Posterior cingulate gyrus (tissue), 11 donors: Measurements from ENCODE around the gene NPAS3.

Experiments used
- DNase-seq, 10 donors: peaks; one replicate each; pipeline versions ENCODE4 v3.0.0 to v3.0.0-alpha.2; 2020 to 2021; ENCODE audit warnings: mixed read lengths in 3 of 10
- intact Hi-C: fragments of 100-400 bp; cut with DNase I; formaldehyde crosslinking; loops from one replicate; pipeline ENCODE4 v1.15.1; 2023

The NPAS3 gene

DNA sequence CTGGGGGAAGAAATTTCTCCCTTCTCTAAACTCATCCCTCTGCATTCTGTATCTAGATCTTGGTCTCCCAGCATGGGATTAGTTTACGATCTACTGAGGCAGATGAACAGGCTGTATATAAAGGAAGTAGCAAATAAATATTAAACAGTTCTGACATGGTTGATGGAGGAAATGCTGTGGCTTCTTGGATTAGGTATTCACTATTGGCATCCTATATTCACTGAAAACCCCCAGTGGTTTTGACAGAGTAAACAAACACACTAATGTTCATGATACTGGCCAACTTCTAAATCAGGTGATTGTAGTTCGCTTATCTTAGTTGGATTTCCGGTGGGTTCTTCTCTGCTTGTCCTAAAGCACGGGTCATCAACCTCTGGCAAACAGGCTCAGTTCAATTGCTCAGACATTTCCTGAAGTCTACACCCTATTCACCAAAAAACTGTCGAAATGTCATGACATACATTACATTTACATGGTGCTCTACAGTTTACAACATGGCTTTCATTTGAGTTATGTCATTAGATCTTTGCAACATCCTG is 578.3 kb downstream of the NPAS3 start:
- intact Hi-C loops, result no loop called here
- DNase-seq, result no peak

DNA sequence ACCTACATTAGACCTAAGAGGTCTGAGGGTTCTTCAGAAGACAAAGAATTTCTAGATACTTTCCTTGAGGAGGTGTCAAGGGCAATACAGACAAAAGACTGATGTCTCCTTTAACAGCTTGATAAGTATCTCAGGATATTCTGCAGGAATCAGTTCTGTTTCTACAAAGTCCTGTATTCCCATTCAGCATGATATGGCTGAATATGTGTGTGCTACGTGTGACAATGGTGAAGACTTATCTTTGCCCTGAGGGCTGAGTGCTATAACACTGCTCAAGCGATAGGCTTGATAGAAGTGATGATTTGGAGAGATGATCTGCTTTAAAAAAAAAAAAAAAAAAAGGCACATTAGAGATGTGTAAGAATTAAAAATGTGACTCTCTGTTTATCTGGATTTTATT is 582.5 kb downstream of the NPAS3 start:
- DNase-seq, result no peak
- intact Hi-C loops, result no loop called here

- no peak for DNase-seq
- intact Hi-C loops, result no loop called here
Measured at GRCh38 chr14:33524244-33524643, 585.6 kb downstream of the NPAS3 start.

DNA sequence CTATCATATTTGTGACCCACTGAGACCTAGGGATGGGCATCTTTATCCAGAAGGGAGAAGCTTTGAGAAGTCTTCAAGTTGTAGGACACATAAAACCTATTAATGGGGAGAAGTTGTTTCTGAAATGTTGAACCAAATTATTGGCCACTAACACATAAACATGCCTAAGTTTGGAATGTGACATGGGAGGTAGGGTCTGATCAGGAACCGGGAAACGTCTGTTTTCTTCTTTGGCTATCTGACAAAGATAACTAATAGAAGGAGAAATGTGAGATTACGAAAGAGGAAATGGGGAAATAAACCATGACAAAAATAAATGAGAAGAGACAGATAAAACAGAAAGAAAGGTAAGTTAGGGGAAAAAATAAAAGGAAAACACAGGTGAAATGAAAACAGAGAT is 586.9 kb downstream of the NPAS3 start:
- intact Hi-C loops, result no loop called here

GRCh38 chr14:33527023-33527634 is 588.5 kb downstream of the NPAS3 start:
- intact Hi-C loops, result no loop called here
- DNase-seq, result no peak

More for the DNA sequence above, 586.9 kb downstream of the NPAS3 start:
- no peak for DNase-seq

- intact Hi-C loops, result no loop called here
Measured at GRCh38 chr14:33528655-33529054, 590.0 kb downstream of the NPAS3 start.

DNA sequence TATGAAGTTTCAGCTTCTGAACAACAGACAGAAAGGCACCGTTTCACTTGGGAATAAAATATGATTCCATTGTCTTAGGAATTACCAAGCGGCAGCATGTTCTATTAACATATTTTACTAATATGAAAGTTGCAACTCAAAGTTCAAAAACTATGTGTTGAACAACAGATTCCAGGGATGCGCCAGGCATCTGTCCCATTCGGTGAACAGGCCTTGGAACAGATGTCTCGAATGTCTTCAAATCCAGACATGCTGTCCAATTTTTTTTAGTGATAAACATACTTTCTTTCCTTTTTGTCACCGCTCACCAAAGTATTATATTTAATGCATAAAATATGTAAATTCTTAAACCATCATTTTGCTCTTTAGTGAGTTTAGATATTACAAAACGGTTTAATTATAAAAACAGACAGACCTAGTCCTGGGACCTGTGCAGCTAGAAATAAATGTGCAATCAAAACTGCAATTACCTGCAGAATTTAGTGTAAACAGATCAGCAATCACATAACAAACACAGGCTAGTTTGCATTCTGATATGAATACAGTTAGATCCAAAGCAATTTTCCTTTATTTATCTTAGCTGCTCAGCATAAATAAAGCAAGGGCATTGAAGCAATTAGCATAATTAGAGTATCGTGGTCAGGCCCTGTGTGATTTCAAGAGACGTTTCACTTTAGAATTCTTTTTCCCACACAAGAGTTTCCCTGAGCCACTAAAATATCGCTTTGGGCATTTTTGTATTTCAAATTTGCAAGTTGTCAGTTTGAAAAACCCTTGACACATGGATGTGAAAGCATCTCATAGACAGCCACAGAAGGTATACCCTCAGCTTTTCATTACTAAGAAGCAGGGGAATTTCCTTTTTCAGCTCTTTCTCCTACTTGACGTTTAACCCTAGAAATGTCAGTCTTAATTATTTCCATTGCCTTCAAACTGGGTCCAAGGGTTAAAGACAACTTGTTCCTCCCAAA is 591.4 kb downstream of the NPAS3 start:
- DNase-seq, result peak in 2 of 10 donors; percentile 65 to 71
- intact Hi-C loops, result no loop called here

More at GRCh38 chr14:33528655-33529054, 590.0 kb downstream of the NPAS3 start:
- DNase-seq, result no peak

- intact Hi-C loops, result no loop called here
- no peak for DNase-seq
Measured at GRCh38 chr14:33532553-33532952, 593.9 kb downstream of the NPAS3 start.

- intact Hi-C loops, result no loop called here
- no peak for DNase-seq
Measured at GRCh38 chr14:33534104-33534503, 595.4 kb downstream of the NPAS3 start.

DNA sequence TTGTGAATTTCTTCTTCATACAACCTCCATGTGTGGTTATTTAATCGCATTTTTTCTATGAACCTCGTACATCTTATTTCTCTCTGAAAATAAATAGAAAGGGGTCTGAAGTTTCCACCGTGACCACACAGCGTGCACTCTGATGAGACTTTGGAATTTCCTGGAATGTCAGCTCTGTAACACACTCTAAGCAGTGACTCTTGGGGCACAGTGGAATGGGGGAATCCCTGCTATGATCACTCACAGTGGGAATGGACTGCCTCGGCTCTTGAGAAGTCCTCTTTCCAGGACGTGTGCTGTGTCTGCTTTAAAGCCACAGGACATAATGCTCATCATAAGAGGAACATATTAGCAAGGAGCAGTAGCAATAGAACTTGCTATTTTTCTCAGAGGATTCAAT is 596.0 kb downstream of the NPAS3 start:
- intact Hi-C loops, result no loop called here
- DNase-seq, result no peak

GRCh38 chr14:33539918-33540357 is 601.3 kb downstream of the NPAS3 start:
- no peak for DNase-seq

GRCh38 chr14:33541171-33541570 is 602.5 kb downstream of the NPAS3 start:
- DNase-seq, result no peak
- intact Hi-C loops, result no loop called here

More at GRCh38 chr14:33539918-33540357, 601.3 kb downstream of the NPAS3 start:
- intact Hi-C loops, result no loop called here

DNA sequence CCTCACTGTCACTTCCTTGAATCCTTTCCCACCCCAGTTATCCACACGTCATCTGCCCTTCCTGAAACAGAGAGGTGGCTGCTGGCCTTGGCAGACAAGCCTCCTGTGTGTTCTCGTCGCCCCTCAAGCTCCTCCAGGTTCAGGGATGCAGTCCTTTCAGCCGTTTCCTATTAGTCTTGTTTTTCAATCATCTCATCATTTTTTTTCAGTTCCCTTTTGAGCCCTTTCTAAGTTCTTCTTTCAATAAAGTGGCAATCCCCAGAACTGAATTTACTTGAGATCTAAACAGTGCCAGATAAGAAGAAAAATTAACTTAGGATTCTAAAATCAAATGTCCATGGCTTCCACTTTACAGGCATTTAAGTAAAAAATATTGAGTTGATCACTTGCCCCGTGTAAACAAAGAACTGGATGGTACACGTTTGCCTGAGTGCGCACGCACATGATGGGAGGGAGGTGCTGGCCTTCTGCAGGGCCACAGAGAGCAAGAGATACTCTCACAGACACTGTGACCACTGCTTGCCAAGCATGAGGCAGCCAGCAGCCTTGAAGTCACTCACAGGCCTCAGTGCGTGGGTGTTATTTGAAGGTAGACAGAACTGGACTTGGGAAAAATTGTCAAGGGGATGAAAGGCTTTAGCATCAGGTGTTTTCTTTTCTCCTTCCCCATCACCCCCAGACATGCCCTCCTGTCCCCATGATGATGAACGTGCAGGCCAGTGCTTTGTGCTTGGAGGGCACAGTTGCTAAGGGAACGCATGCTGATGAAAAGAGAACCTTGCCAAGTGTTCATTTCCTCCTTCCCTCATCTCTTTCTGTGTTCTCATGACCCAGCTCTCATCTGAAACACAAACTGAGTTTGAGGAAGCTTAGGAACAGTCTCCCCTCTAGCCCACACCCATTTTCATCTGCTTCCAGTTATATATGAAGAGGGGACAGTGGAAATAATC is 603.9 kb downstream of the NPAS3 start:
- DNase-seq, result peak in 1 of 10 donors; percentile 9
- intact Hi-C loops, result no loop called here

- intact Hi-C loops, result no loop called here
- DNase-seq, result no peak
Measured at GRCh38 chr14:33545696-33546095, 607.0 kb downstream of the NPAS3 start.

DNA sequence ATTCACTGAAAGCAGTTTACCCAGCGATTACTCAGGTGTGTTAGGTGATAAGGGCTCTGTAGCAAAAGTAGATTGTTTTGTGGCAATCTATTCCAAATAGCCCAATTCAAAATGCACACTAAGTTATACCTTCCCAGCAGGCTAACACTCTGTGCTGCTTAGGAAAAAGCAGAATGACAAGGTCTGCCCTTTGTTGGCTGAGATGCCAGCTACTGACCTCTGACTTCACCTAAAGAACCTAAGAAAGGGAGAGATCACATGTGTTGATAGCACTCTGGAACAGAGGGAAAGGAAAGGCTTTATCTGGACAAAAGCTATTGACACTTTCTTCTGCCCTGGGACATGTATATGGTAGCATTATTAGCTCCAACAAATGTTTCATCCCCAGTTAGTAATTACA is 609.9 kb downstream of the NPAS3 start:
- intact Hi-C loops, result no loop called here
- DNase-seq, result no peak

GRCh38 chr14:33551963-33552362 is 613.3 kb downstream of the NPAS3 start:
- intact Hi-C loops, result no loop called here
- no peak for DNase-seq

DNA sequence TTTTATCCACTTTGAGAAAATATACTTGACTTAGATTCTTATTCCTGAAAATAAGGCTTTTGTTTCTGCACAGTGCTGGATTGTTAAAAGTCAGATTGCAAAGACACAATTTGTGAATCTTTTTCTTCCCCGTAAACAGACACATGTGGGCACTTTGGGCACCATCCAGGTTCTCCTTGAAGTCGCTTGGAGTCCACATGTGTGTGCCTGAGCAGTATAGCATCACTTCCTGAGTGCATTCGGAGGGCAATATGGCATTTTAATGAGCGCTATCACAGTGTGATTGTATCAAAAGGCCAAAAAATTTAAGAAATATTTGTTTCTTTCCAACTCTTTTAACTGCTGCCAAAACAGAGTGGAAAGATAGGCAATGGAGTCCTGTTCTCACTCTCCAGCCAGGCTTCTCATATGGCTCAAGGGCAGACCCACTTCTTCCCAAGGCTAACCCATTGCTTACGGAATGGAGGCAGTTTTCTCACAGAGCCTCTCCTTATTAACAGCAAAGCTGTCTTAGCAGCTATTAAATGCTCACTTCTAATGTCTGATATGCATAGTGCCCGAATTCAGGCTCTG is 615.1 kb downstream of the NPAS3 start:
- DNase-seq, result no peak
- intact Hi-C loops, result no loop called here

GRCh38 chr14:33554988-33555387 is 616.3 kb downstream of the NPAS3 start:
- DNase-seq, result no peak
- intact Hi-C loops, result no loop called here

DNA sequence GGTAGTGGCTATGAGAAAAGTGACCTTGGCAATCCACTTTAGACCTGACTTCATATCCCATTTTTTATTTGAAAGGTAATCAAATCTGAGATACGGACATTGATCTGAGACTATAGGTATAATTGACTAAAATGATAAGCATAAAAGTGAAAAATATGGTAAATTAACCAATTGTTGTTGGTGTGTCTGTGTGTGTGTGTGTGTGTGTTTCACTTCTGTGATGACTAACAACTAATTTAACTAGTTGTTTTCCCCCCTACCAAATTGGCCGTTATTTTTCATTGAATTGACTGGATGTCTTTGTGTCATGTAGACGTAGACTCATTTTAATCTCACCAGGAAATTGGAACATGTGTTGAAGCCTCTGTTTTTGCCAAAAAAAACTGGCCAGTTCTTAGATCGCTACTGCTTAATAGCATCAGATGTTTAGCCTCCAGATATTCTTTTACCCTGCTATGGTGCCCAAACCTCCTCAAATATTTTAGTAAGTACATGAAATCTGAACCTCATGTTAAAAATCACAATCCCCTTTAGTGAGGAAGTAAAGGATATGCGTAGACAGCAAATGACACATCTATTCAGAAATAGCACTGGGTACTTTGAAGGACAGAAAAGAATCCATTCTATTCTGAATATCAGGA is 617.2 kb downstream of the NPAS3 start:
- no peak for DNase-seq

More for the DNA sequence above, 617.2 kb downstream of the NPAS3 start:
- intact Hi-C loops, result no loop called here
